Lower leg skin (tissue), 3 donors: Measurements from ENCODE around the gene GNB5.

Experiments used
- POLR2A ChIP-seq, 2 donors: fragments of 450-650 bp; IDR thresholded peaks; one replicate each; pipeline ENCODE4 v1.6.1; 2016 to 2017; ENCODE audit warnings: antibody characterized with exemption in 2 of 2, mild to moderate bottlenecking in 1 of 2, moderate library complexity in 1 of 2
- TF ChIP-seq, protein P1 (sequence below), 3 donors: fragments of 450-650 bp; IDR thresholded peaks; one replicate each; pipeline ENCODE4 v1.5.1; 2016; ENCODE audit warnings: antibody characterized with exemption in 3 of 3, mild to moderate bottlenecking in 3 of 3, moderate library complexity in 2 of 3

- TF ChIP-seq, protein P1, sequence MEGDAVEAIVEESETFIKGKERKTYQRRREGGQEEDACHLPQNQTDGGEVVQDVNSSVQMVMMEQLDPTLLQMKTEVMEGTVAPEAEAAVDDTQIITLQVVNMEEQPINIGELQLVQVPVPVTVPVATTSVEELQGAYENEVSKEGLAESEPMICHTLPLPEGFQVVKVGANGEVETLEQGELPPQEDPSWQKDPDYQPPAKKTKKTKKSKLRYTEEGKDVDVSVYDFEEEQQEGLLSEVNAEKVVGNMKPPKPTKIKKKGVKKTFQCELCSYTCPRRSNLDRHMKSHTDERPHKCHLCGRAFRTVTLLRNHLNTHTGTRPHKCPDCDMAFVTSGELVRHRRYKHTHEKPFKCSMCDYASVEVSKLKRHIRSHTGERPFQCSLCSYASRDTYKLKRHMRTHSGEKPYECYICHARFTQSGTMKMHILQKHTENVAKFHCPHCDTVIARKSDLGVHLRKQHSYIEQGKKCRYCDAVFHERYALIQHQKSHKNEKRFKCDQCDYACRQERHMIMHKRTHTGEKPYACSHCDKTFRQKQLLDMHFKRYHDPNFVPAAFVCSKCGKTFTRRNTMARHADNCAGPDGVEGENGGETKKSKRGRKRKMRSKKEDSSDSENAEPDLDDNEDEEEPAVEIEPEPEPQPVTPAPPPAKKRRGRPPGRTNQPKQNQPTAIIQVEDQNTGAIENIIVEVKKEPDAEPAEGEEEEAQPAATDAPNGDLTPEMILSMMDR (IDR thresholded peaks at IDR 0.05): no peak
- no peak for TF ChIP-seq POLR2A (IDR thresholded peaks at IDR 0.05)
Observed at GRCh38 chr15:52115598-52116427, 75.4 kb downstream of the GNB5 start.
